Fibroblast of the conjunctiva (primary cell): ENCODE results near the gene UHRF2.
A peak's percentile ranks its signal among the peaks of the same experiment; 100 is the strongest.
"Not testable (repeated sequence)": the region's sequence is repeated elsewhere in the genome, so short reads cannot be mapped to it uniquely, and the experiment has no call there.

ENCODE experiments used
- DNase-seq: peaks from one replicate; pipeline ENCODE4 v3.0.0-alpha.2; 2010; ENCODE audit warnings: low read depth

The UHRF2 gene

GRCh38 chr9:6412487-6413364 is at the start of gene UHRF2:
TSS of gene UHRF2 (plus strand) at chr9:6413199. CDS start at chr9:6413491, 292 bp downstream.
- DNase-seq: peak; percentile 96

GRCh38 chr9:6367128-6367890 is 45.7 kb upstream of the UHRF2 start:
- no peak for DNase-seq

- no peak for DNase-seq
Measured at GRCh38 chr9:6368831-6369230, 44.2 kb upstream of the UHRF2 start.

- DNase-seq: not testable (repeated sequence)
Measured at GRCh38 chr9:6381477-6382012, 31.5 kb upstream of the UHRF2 start.

GRCh38 chr9:6382681-6383080 is 30.3 kb upstream of the UHRF2 start:
- DNase-seq: no peak

- peak; percentile 44 for DNase-seq
Measured at GRCh38 chr9:6383551-6384225, 29.3 kb upstream of the UHRF2 start.

GRCh38 chr9:6384732-6385131 is 28.3 kb upstream of the UHRF2 start:
- no peak for DNase-seq

GRCh38 chr9:6399071-6399470 is 13.9 kb upstream of the UHRF2 start:
- DNase-seq: no peak

- no peak for DNase-seq
Measured at GRCh38 chr9:6405371-6405770, 7.6 kb upstream of the UHRF2 start.

GRCh38 chr9:6407778-6408177 is 5.2 kb upstream of the UHRF2 start:
- DNase-seq: no peak

GRCh38 chr9:6408320-6408719 is 4.7 kb upstream of the UHRF2 start:
- no peak for DNase-seq

- no peak for DNase-seq
Measured at GRCh38 chr9:6409811-6410210, 3.2 kb upstream of the UHRF2 start.

- no peak for DNase-seq
Measured at GRCh38 chr9:6410633-6411032, 2.4 kb upstream of the UHRF2 start.

- no peak for DNase-seq
Measured at GRCh38 chr9:6413365-6414246, 607 bp downstream of the UHRF2 start.

GRCh38 chr9:6414247-6414641 is 1.2 kb downstream of the UHRF2 start:
- no peak for DNase-seq

GRCh38 chr9:6415266-6415665 is 2.3 kb downstream of the UHRF2 start:
- DNase-seq: no peak

- no peak for DNase-seq
Measured at GRCh38 chr9:6417186-6417585, 4.2 kb downstream of the UHRF2 start.

GRCh38 chr9:6418764-6419163 is 5.8 kb downstream of the UHRF2 start:
- no peak for DNase-seq

- no peak for DNase-seq
Measured at GRCh38 chr9:6424940-6425339, 11.9 kb downstream of the UHRF2 start.

GRCh38 chr9:6426117-6426516 is 13.1 kb downstream of the UHRF2 start:
- DNase-seq: no peak
